ENCODE data around the gene GRIN1.

- TF ChIP-seq CTCF (conservative IDR thresholded peaks at IDR 0.05; ENCODE audit: low read depth, low read length) (no peak), EZH2 (IDR thresholded peaks at IDR 0.05; ENCODE audit: borderline replicate concordance, low read depth, low read length, poor library complexity, severe bottlenecking) (no peak)
Observed at GRCh38 chr9:137211532-137211931, 72.6 kb downstream of the GRIN1 start.

All from A673 (cell line).